Ramos (cell line): ENCODE measurements around the gene SORCS2.

Experiments
- in situ Hi-C: fragments of 300-500 bp; cut with MboI; formaldehyde crosslinking; loops from one replicate; pipeline ENCODE4 v1.14.3; 2022; ENCODE audit warnings: low sequenced_read_pairs; ENCODE audit not compliant: unreplicated experiment

SORCS2 gene

GRCh38 chr4:7280926-7281690 lies 88.8 kb downstream of the SORCS2 start:
- in situ Hi-C loops = no loop called here

GRCh38 chr4:7281691-7282665 lies 89.6 kb downstream of the SORCS2 start:
- in situ Hi-C loops = no loop called here

DNA sequence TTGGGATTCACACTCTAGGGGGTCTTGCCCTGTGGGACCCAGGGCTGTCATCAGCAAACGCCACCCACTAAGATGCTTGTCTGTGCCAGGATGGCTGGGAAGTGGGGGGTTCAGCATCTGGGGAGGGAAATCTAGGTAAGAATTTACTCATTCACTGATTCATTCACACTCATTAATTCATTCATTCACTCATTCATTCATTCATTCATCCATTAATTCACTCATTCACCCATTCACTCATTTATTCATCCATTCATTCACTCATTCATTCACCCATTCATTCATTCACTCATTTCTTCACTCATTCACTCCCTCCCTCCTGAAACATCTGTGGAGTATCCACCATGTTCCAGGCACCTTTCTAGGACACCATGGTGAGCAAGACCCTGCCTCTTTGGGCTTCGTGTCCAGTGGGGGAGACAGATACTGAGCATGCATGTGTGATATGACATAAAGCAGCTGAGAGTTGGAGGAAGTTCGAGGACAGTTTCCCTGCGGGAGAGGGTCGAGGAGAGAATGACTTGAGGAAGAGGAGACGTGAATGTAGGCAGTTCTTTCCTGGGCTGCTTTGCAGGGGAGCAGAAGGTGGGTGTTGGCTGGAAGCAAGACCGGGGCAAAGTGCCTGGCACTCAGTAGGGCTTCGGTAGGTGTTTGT lies 90.6 kb downstream of the SORCS2 start:
- in situ Hi-C loops = no loop called here

- in situ Hi-C loops = no loop called here
These were observed 93.1 kb downstream of the SORCS2 start for GRCh38 chr4:7285244-7286094.

DNA sequence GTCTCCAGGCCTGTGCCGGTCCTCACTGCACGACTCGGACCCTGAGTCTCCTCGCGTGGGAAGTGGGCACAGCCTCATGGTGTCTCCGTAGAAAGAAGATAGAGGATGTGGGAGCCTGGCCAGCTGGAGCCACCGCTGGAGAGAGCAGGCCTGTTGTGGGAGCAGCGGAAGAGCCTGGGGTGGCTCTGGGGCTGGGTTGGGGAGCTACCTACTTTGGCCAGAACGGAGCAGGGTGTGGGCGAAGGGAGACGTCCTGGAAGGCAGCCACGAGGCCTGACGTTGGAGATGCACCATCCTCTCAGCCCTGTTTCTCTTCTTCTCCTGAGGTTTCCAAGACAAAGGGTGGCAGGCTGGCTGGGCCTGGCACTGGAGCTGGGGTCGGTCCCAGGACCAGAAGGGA lies 93.8 kb downstream of the SORCS2 start:
- in situ Hi-C loops = no loop called here

- in situ Hi-C loops = no loop called here
These were observed 94.5 kb downstream of the SORCS2 start for GRCh38 chr4:7286798-7287197.

DNA sequence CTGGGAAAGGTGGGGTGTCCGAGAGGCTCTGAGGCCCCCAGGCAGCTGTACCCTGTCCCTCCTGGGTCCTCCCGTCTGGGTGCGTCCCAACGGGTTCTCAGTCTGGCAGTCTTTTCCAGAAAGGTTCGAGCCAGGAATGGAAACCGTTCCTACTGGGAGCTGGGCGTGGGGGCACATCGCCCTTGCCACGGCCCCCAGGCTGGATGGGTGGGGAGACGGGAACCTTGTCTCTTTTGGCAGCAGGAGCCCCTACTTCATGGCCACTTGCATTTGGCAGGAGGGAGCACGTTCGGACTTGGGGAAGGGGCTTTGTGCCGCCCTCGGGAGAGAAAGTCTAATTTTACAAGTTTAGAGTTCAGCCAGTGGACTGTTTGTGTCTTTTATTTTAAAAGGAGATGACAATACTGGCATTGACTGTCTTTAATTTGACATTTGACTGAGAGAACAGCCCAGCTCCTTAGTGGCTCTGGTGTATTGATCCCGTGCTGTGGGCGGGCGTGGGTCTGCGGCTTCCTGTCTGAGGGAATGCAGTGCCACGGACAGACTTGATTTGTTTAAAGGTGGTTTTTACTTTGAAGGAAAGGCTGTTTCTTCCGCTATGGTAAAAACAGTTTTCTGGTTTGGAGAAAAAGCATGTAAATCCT lies 95.1 kb downstream of the SORCS2 start:
- in situ Hi-C loops = no loop called here

- in situ Hi-C loops = no loop called here
These were observed 95.6 kb downstream of the SORCS2 start for GRCh38 chr4:7287918-7288280.

DNA sequence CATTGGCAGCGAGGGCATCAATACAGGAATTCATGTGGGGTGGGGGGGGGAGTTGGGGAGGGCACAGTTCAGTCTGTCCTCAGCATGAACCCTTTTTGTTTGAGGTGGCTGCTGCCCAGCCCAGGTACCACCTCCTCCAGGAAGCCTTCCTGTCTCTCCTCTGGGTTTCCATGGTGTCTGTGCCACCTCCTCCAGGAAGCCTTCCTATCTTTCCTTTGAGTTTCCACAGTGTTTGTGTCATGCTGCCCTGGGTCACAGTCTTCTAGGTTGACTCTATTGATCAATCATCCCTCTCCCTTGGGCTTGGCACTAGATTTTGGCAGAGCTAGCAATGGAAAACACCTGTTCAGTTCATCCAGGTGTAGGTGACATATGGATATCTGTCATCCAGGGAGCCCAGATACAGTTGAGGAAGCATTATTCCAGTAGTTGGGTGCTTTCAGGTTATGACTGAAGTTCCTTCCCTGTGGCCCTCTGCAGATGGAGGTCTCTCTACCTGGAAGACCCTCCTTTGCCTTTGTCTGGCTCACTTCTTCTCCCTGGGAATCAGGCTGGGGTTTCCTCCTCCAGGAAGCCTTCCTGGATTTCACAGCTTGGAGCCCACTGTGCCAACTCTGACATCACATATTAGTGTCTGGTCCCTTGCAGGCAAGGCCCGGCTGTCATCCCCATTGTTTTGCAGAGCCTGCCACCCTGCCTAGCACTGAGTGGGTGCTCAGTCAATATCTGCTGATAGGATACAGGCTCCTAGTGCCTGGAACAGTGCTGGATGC lies 96.6 kb downstream of the SORCS2 start:
- in situ Hi-C loops = no loop called here

DNA sequence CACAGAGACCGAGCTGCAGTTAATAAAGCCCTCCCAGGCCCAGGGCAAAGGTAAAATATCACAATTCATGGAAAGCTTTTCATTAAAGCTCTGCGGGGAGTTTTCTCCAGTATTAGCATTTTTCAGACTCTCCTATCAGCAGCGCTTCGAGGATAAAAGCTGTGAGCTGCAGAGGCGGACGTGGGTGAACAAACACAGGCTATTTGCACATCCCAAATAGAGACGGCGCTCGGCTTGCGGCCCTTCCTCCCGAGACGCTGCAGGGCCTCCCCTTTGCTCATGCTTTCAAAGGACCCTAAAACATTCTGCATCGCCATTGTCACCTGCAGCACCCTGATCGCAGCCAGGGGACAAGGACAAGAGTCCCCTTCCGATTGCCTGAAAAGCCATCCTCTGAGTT lies 97.3 kb downstream of the SORCS2 start:
- in situ Hi-C loops = no loop called here

GRCh38 chr4:7291372-7292114 lies 99.2 kb downstream of the SORCS2 start:
- in situ Hi-C loops = no loop called here

GRCh38 chr4:7293703-7294102 lies 101.4 kb downstream of the SORCS2 start:
- in situ Hi-C loops = no loop called here

DNA sequence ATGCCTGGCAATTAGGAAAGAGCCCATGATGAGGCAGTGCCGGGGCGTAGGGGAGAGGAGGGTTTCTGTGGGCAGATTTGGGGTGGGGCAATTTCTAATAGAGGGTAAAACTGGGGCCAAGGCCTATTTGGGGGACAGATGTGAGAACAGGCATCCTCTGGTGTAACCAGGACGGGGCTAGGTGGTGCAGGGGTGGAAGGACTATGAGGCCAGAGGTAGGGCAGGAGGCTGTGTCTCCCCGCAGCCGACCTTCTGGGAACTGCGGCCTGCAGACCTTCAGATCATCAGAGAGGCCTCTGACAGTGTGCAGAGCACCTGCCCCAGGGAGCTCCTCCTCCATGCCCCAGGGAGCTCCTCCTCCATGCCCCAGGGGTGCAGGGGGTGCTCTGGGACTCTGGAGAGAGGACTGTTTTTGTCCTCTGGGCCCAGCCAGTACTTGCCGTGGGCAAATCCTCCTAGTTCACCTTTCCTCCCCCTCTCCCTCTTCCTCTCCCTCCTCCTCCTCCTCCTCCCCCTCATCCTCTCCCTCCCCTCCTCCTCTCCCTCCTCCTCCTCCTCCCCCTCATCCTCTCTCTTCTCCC lies 101.9 kb downstream of the SORCS2 start:
- in situ Hi-C loops = no loop called here

GRCh38 chr4:7295197-7295910 lies 103.0 kb downstream of the SORCS2 start:
- in situ Hi-C loops = no loop called here

DNA sequence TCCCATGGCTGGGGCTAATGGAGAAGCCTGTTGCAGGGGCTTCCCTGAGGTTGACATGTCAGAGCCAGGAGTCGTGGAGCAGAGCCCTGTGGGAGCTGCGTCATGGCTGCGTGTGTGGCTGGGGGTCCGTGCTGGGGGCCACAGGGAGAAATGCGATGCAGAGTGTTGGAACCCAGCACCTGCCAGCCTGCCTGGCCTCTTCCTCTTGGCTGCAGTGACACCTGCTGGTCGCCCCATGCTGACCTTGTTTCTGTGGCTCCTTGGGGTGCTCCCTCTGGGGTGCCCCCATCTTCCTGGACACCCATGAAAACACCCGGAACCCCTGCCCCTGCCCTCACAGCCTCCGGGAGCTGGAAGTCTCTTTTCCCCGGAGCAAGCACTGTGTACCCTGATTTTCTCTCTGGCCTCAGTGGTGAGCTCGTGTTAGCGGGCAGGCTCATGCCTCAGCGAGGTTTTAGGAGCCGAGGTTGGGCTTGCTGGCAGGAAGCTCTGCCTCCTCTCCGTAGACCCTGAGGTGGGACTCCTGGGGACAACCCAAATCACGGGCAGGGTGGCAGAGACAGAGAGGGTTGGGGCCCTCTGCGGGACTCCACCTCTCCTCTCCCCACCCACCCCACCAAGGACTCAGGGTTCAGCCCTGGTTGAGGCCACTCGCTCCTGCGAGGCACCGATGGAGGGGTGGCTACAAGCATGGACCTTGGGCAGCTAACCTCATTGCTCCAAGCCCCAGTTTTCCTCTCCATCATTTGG lies 103.7 kb downstream of the SORCS2 start:
- in situ Hi-C loops = no loop called here

- in situ Hi-C loops = no loop called here
These were observed 104.5 kb downstream of the SORCS2 start for GRCh38 chr4:7296661-7297335.
